AG10803 (cell line): ENCODE results near the gene RBMS1.

ENCODE experiments used
- DNase-seq: peaks from one replicate; pipeline ENCODE4 v3.0.0; 2010; ENCODE audit warnings: low read depth
- H3K4me3 ChIP-seq: 2 replicates; pipeline ENCODE4 v1.5.1; 2011; ENCODE audit warnings: mild to moderate bottlenecking, low read length, control low read depth
- CTCF ChIP-seq: conservative IDR thresholded peaks from 2 replicates; pipeline ENCODE4 v1.5.1; 2011; ENCODE audit warnings: mild to moderate bottlenecking, low read length, control low read depth, inconsistent platforms

The RBMS1 gene

GRCh38 chr2:160253440-160254188, 240.0 kb downstream of the RBMS1 start:
- H3K4me3 ChIP-seq: no peak overlapping the region

GRCh38 chr2:160252900-160253299, 240.7 kb downstream of the RBMS1 start:
- no peak for DNase-seq
- no peak for TF ChIP-seq CTCF
- no peak overlapping the region for H3K4me3 ChIP-seq

More at GRCh38 chr2:160253440-160254188, 240.0 kb downstream of the RBMS1 start:
- TF ChIP-seq CTCF: no peak
- DNase-seq: peak; percentile 43

- peak; percentile 83 for TF ChIP-seq CTCF
- DNase-seq: peak; percentile 40
- H3K4me3 ChIP-seq: no peak overlapping the region
Observed at GRCh38 chr2:160252278-160252887, 241.2 kb downstream of the RBMS1 start.

GRCh38 chr2:160251569-160251968, 242.0 kb downstream of the RBMS1 start:
- no peak for TF ChIP-seq CTCF
- DNase-seq: no peak
- no peak overlapping the region for H3K4me3 ChIP-seq

- no peak for TF ChIP-seq CTCF
- no peak for DNase-seq
- H3K4me3 ChIP-seq: no peak overlapping the region
Observed at GRCh38 chr2:160249876-160250275, 243.7 kb downstream of the RBMS1 start.

GRCh38 chr2:160247296-160248035, 246.1 kb downstream of the RBMS1 start:
- H3K4me3 ChIP-seq: no peak overlapping the region
- TF ChIP-seq CTCF: no peak
- DNase-seq: no peak
